Astrocyte (in vitro differentiated cells and primary cell): ENCODE data around the gene ZFP36L1. TPM values are rescaled to one million over a fixed set of nuclear protein-coding genes. Genes with fewer than 3 reads are reported as not detected.

ENCODE experiments used
- DNase-seq: peaks from one replicate; pipeline ENCODE4 v3.0.0-alpha.2; 2010; ENCODE audit warnings: low read depth
- FAIRE-seq: peaks from 2 replicates; lab custom pipeline; 2011; peaks lifted over from hg19 to GRCh38; lab: Jason Lieb, UNC
- H2AFZ ChIP-seq: 2 replicates; pipeline ENCODE4 v1.6.0; 2012; ENCODE audit warnings: low read depth, low read length, inconsistent platforms
- H3K27ac ChIP-seq: 2 replicates; pipeline ENCODE4 v1.5.1; 2011; ENCODE audit warnings: low read depth, low read length, inconsistent platforms
- H3K27me3 ChIP-seq: 2 replicates; pipeline ENCODE4 v1.6.0; 2011; ENCODE audit warnings: low read length, inconsistent platforms; ENCODE audit not compliant: insufficient read depth
- H3K36me3 ChIP-seq: 2 replicates; pipeline ENCODE4 v1.5.1; 2011; ENCODE audit warnings: low read length, inconsistent platforms; ENCODE audit not compliant: insufficient read depth
- H3K4me1 ChIP-seq: 2 replicates; pipeline ENCODE4 v1.5.1; 2011; ENCODE audit warnings: low read length, inconsistent platforms; ENCODE audit not compliant: insufficient read depth
- H3K4me2 ChIP-seq: 2 replicates; pipeline ENCODE4 v1.6.0; 2012; ENCODE audit warnings: low read length, inconsistent platforms
- H3K4me3 ChIP-seq: 2 replicates; pipeline ENCODE4 v1.5.1; 2011; ENCODE audit warnings: low read depth, mild to moderate bottlenecking, low read length, inconsistent platforms; ENCODE audit not compliant: insufficient read depth
- H3K79me2 ChIP-seq: 2 replicates; pipeline ENCODE4 v1.6.0; 2012; ENCODE audit warnings: mild to moderate bottlenecking, low read length, inconsistent platforms; ENCODE audit not compliant: insufficient read depth
- H3K9ac ChIP-seq: 2 replicates; pipeline ENCODE4 v1.6.0; 2012; ENCODE audit warnings: mild to moderate bottlenecking, low read length, inconsistent platforms
- H3K9me3 ChIP-seq: 2 replicates; pipeline ENCODE4 v1.5.1; 2012; ENCODE audit warnings: low read depth, mild to moderate bottlenecking, low read length, inconsistent platforms; ENCODE audit not compliant: insufficient read depth
- H4K20me1 ChIP-seq: 2 replicates; pipeline ENCODE4 v1.6.0; 2012; ENCODE audit warnings: low read length, inconsistent platforms; ENCODE audit not compliant: insufficient read depth
- H3K27ac Mint-ChIP-seq: one replicate; pipeline ENCODE4 v1.8.0; 2021; ENCODE audit warnings: mild to moderate bottlenecking, mixed read lengths; ENCODE audit not compliant: unreplicated experiment
- H3K27me3 Mint-ChIP-seq: one replicate; pipeline ENCODE4 v1.8.0; 2021; ENCODE audit warnings: low read depth, mixed read lengths; ENCODE audit not compliant: unreplicated experiment
- H3K36me3 Mint-ChIP-seq: one replicate; pipeline ENCODE4 v1.8.0; 2021; ENCODE audit warnings: low read depth, mixed read lengths; ENCODE audit not compliant: unreplicated experiment
- H3K4me1 Mint-ChIP-seq: one replicate; pipeline ENCODE4 v1.8.0; 2021; ENCODE audit warnings: low read depth, mixed read lengths; ENCODE audit not compliant: unreplicated experiment
- H3K4me3 Mint-ChIP-seq: one replicate; pipeline ENCODE4 v1.8.0; 2021; ENCODE audit warnings: mild to moderate bottlenecking, moderate library complexity, mixed read lengths; ENCODE audit not compliant: unreplicated experiment
- H3K9me3 Mint-ChIP-seq: one replicate; pipeline ENCODE4 v1.8.0; 2021; ENCODE audit warnings: mild to moderate bottlenecking, mixed read lengths; ENCODE audit not compliant: unreplicated experiment
- CTCF ChIP-seq: IDR thresholded peaks from 2 replicates; pipeline ENCODE4 v1.5.1; 2011; ENCODE audit warnings: low read depth, mild to moderate bottlenecking, inconsistent platforms, low read length, moderate library complexity; ENCODE audit not compliant: insufficient read depth
- EZH2 ChIP-seq: IDR thresholded peaks from 2 replicates; pipeline ENCODE4 v1.6.1; 2012; ENCODE audit warnings: mild to moderate bottlenecking, low read length, inconsistent platforms; ENCODE audit not compliant: insufficient read depth
- total RNA-seq: library from RNA; stranded (reverse); gene quantifications from 2 replicates; pipeline ENCODE4 v1.2.1, GENCODE V29; 2021

Gene ZFP36L1
- total RNA-seq, 1 donor from 2014 or later: 219 TPM

GRCh38 chr14:68795597-68796417, 2.9 kb upstream of the ZFP36L1 start:
- Histone ChIP-seq H3K79me2 (peaks cover 26% of the 10 kb centered on the region), H2AFZ (peak overlapping the region; percentile 44), H3K9ac (peak overlapping the region; percentile 99), H3K4me2 (peak overlapping the region; percentile 90), H3K4me3 (peak overlapping the region; percentile 60), H4K20me1 (peaks cover 20% of the 10 kb centered on the region), H3K27me3 (no peaks in the 10 kb centered on the region), H3K4me1 (peaks cover 18% of the 10 kb centered on the region), H3K36me3 (no peaks in the 10 kb centered on the region), H3K9me3 (no peaks in the 10 kb centered on the region), H3K27ac (peak overlapping the region; percentile 100)
- Mint-ChIP-seq H3K9me3 (peaks cover 3% of the 10 kb centered on the region), H3K27ac (peak overlapping the region; percentile 98), H3K4me1 (peaks cover 15% of the 10 kb centered on the region), H3K36me3 (no peaks in the 10 kb centered on the region), H3K27me3 (no peaks in the 10 kb centered on the region), H3K4me3 (peak overlapping the region; percentile 83)
- DNase-seq (peak; percentile 65), FAIRE-seq (no peak)
- TF ChIP-seq EZH2: no peak
- TF ChIP-seq CTCF: peak; percentile 8

- Mint-ChIP-seq H3K4me1 (peaks cover 10% of the 10 kb centered on the region), H3K27ac (peak overlapping the region; percentile 100), H3K27me3 (no peaks in the 10 kb centered on the region), H3K4me3 (peak overlapping the region; percentile 93), H3K36me3 (peaks cover 5% of the 10 kb centered on the region), H3K9me3 (peaks cover 4% of the 10 kb centered on the region)
- Histone ChIP-seq H3K4me2 (peak overlapping the region; percentile 90), H3K27me3 (no peaks in the 10 kb centered on the region), H3K4me1 (peaks cover 18% of the 10 kb centered on the region), H3K79me2 (peaks cover 33% of the 10 kb centered on the region), H3K9ac (peak overlapping the region; percentile 99), H2AFZ (no peak overlapping the region), H3K4me3 (peak overlapping the region; percentile 66), H4K20me1 (peaks cover 28% of the 10 kb centered on the region), H3K9me3 (no peaks in the 10 kb centered on the region), H3K27ac (peak overlapping the region; percentile 100), H3K36me3 (no peaks in the 10 kb centered on the region)
- DNase-seq (peak; percentile 94), FAIRE-seq (no peak)
- TF ChIP-seq CTCF (no peak), EZH2 (no peak)
Measured at GRCh38 chr14:68794851-68795596, 2.2 kb upstream of the ZFP36L1 start.
